HG03342 (cell line): ENCODE measurements around the gene SRBD1.

Source experiments
- ATAC-seq: cut with Tn5 transposase; IDR thresholded peaks from one replicate; pipeline ENCODE4 v1.9.1; 2021; ENCODE audit warnings: mild to moderate bottlenecking, moderate library complexity; ENCODE audit not compliant: unreplicated experiment

Gene SRBD1

GRCh38 chr2:45382744-45383143 lies 228.3 kb downstream of the SRBD1 start:
- ATAC-seq, result no peak

GRCh38 chr2:45380131-45380836 lies 230.8 kb downstream of the SRBD1 start:
- no peak for ATAC-seq

GRCh38 chr2:45379399-45380087 lies 231.5 kb downstream of the SRBD1 start:
- ATAC-seq, result no peak

- no peak for ATAC-seq
Measured at GRCh38 chr2:45373534-45373933, 237.5 kb downstream of the SRBD1 start.

GRCh38 chr2:45370369-45370768 lies 240.7 kb downstream of the SRBD1 start:
- ATAC-seq, result no peak

- no peak for ATAC-seq
Measured at GRCh38 chr2:45368792-45369191, 242.3 kb downstream of the SRBD1 start.

GRCh38 chr2:45361666-45362065 lies 249.4 kb downstream of the SRBD1 start:
- no peak for ATAC-seq

GRCh38 chr2:45354776-45355175 lies 256.3 kb downstream of the SRBD1 start:
- ATAC-seq, result no peak

GRCh38 chr2:45353879-45354278 lies 257.2 kb downstream of the SRBD1 start:
- no peak for ATAC-seq

GRCh38 chr2:45352506-45352905 lies 258.6 kb downstream of the SRBD1 start:
- ATAC-seq, result no peak

GRCh38 chr2:45345331-45346234 lies 265.5 kb downstream of the SRBD1 start:
- ATAC-seq, result no peak

- no peak for ATAC-seq
Measured at GRCh38 chr2:45344502-45344901, 266.6 kb downstream of the SRBD1 start.

- ATAC-seq, result no peak
Measured at GRCh38 chr2:45344071-45344470, 267.0 kb downstream of the SRBD1 start.

GRCh38 chr2:45343251-45344017 lies 267.6 kb downstream of the SRBD1 start:
- ATAC-seq, result no peak

- no peak for ATAC-seq
Measured at GRCh38 chr2:45340318-45340717, 270.7 kb downstream of the SRBD1 start.

GRCh38 chr2:45339253-45339652 lies 271.8 kb downstream of the SRBD1 start:
- ATAC-seq, result no peak
